Astrocyte (in vitro differentiated cells and primary cell): ENCODE data around the gene PEX16. TPM values are rescaled to one million over a fixed set of nuclear protein-coding genes. Genes with fewer than 3 reads are reported as not detected.
A peak's percentile ranks its signal among the peaks of the same experiment; 100 is the strongest.

Experiments
- DNase-seq: peaks from one replicate; pipeline ENCODE4 v3.0.0-alpha.2; 2010; ENCODE audit warnings: low read depth
- FAIRE-seq: peaks from 2 replicates; lab custom pipeline; 2011; peaks lifted over from hg19 to GRCh38; lab: Jason Lieb, UNC
- H2AFZ ChIP-seq: 2 replicates; pipeline ENCODE4 v1.6.0; 2012; ENCODE audit warnings: low read depth, low read length, inconsistent platforms
- H3K27ac ChIP-seq: 2 replicates; pipeline ENCODE4 v1.5.1; 2011; ENCODE audit warnings: low read depth, low read length, inconsistent platforms
- H3K27me3 ChIP-seq: 2 replicates; pipeline ENCODE4 v1.6.0; 2011; ENCODE audit warnings: low read length, inconsistent platforms; ENCODE audit not compliant: insufficient read depth
- H3K36me3 ChIP-seq: 2 replicates; pipeline ENCODE4 v1.5.1; 2011; ENCODE audit warnings: low read length, inconsistent platforms; ENCODE audit not compliant: insufficient read depth
- H3K4me1 ChIP-seq: 2 replicates; pipeline ENCODE4 v1.5.1; 2011; ENCODE audit warnings: low read length, inconsistent platforms; ENCODE audit not compliant: insufficient read depth
- H3K4me2 ChIP-seq: 2 replicates; pipeline ENCODE4 v1.6.0; 2012; ENCODE audit warnings: low read length, inconsistent platforms
- H3K4me3 ChIP-seq: 2 replicates; pipeline ENCODE4 v1.5.1; 2011; ENCODE audit warnings: low read depth, mild to moderate bottlenecking, low read length, inconsistent platforms; ENCODE audit not compliant: insufficient read depth
- H3K79me2 ChIP-seq: 2 replicates; pipeline ENCODE4 v1.6.0; 2012; ENCODE audit warnings: mild to moderate bottlenecking, low read length, inconsistent platforms; ENCODE audit not compliant: insufficient read depth
- H3K9ac ChIP-seq: 2 replicates; pipeline ENCODE4 v1.6.0; 2012; ENCODE audit warnings: mild to moderate bottlenecking, low read length, inconsistent platforms
- H3K9me3 ChIP-seq: 2 replicates; pipeline ENCODE4 v1.5.1; 2012; ENCODE audit warnings: low read depth, mild to moderate bottlenecking, low read length, inconsistent platforms; ENCODE audit not compliant: insufficient read depth
- H4K20me1 ChIP-seq: 2 replicates; pipeline ENCODE4 v1.6.0; 2012; ENCODE audit warnings: low read length, inconsistent platforms; ENCODE audit not compliant: insufficient read depth
- H3K27ac Mint-ChIP-seq: one replicate; pipeline ENCODE4 v1.8.0; 2021; ENCODE audit warnings: mild to moderate bottlenecking, mixed read lengths; ENCODE audit not compliant: unreplicated experiment
- H3K27me3 Mint-ChIP-seq: one replicate; pipeline ENCODE4 v1.8.0; 2021; ENCODE audit warnings: low read depth, mixed read lengths; ENCODE audit not compliant: unreplicated experiment
- H3K36me3 Mint-ChIP-seq: one replicate; pipeline ENCODE4 v1.8.0; 2021; ENCODE audit warnings: low read depth, mixed read lengths; ENCODE audit not compliant: unreplicated experiment
- H3K4me1 Mint-ChIP-seq: one replicate; pipeline ENCODE4 v1.8.0; 2021; ENCODE audit warnings: low read depth, mixed read lengths; ENCODE audit not compliant: unreplicated experiment
- H3K4me3 Mint-ChIP-seq: one replicate; pipeline ENCODE4 v1.8.0; 2021; ENCODE audit warnings: mild to moderate bottlenecking, moderate library complexity, mixed read lengths; ENCODE audit not compliant: unreplicated experiment
- H3K9me3 Mint-ChIP-seq: one replicate; pipeline ENCODE4 v1.8.0; 2021; ENCODE audit warnings: mild to moderate bottlenecking, mixed read lengths; ENCODE audit not compliant: unreplicated experiment
- CTCF ChIP-seq: IDR thresholded peaks from 2 replicates; pipeline ENCODE4 v1.5.1; 2011; ENCODE audit warnings: low read depth, mild to moderate bottlenecking, inconsistent platforms, low read length, moderate library complexity; ENCODE audit not compliant: insufficient read depth
- EZH2 ChIP-seq: IDR thresholded peaks from 2 replicates; pipeline ENCODE4 v1.6.1; 2012; ENCODE audit warnings: mild to moderate bottlenecking, low read length, inconsistent platforms; ENCODE audit not compliant: insufficient read depth
- total RNA-seq: library from RNA; stranded (reverse); gene quantifications from 2 replicates; pipeline ENCODE4 v1.2.1, GENCODE V29; 2021

The PEX16 gene
- total RNA-seq, 1 donor from 2014 or later, result 25.9 TPM

GRCh38 chr11:45922425-45923082, 4.9 kb upstream of the PEX16 start, which contains the start of gene LARGE2:
TSS of gene LARGE2 (plus strand) at chr11:45922656. CDS start at chr11:45922883, 227 bp downstream.
- FAIRE-seq (no peak), DNase-seq (no peak)
- no peak within 1 kb of the TSS for H2AFZ ChIP-seq

GRCh38 chr11:45921561-45922424, 4.1 kb upstream of the PEX16 start:
- H3K27ac ChIP-seq, result no peak overlapping the region
- H3K4me2 ChIP-seq, result peak overlapping the region; percentile 26
- no peaks in the 10 kb centered on the region for H4K20me1 ChIP-seq
- no peak overlapping the region for H2AFZ ChIP-seq
- H3K4me3 ChIP-seq, result no peak overlapping the region
- H3K9me3 ChIP-seq, result no peaks in the 10 kb centered on the region
- FAIRE-seq (no peak), DNase-seq (no peak)
- no peaks in the 10 kb centered on the region for H3K36me3 ChIP-seq
- no peaks in the 10 kb centered on the region for H3K36me3 Mint-ChIP-seq
- H3K4me1 ChIP-seq, result peaks cover 5% of the 10 kb centered on the region
- H3K4me3 Mint-ChIP-seq, result no peak overlapping the region
- H3K79me2 ChIP-seq, result peaks cover 9% of the 10 kb centered on the region
- peaks cover 31% of the 10 kb centered on the region for H3K27me3 Mint-ChIP-seq
- H3K4me1 Mint-ChIP-seq, result peaks cover 3% of the 10 kb centered on the region
- peaks cover 3% of the 10 kb centered on the region for H3K9me3 Mint-ChIP-seq
- TF ChIP-seq CTCF, result no peak
- TF ChIP-seq EZH2, result no peak
- H3K27me3 ChIP-seq, result peaks cover 30% of the 10 kb centered on the region
- peak overlapping the region; percentile 48 for H3K27ac Mint-ChIP-seq
- no peak overlapping the region for H3K9ac ChIP-seq

More at GRCh38 chr11:45922425-45923082, 4.9 kb upstream of the PEX16 start, which contains the start of gene LARGE2:
- peak within 1 kb of the TSS; percentile 48 for H3K27ac Mint-ChIP-seq
- Histone ChIP-seq H3K27me3 (peaks cover 30% of the 10 kb centered on the region), H3K4me1 (no peaks in the 10 kb centered on the region), H4K20me1 (no peaks in the 10 kb centered on the region), H3K4me2 (peak within 1 kb of the TSS; percentile 26), H3K9me3 (no peaks in the 10 kb centered on the region), H3K36me3 (no peaks in the 10 kb centered on the region), H3K79me2 (peaks cover 1% of the 10 kb centered on the region), H3K9ac (no peak within 1 kb of the TSS), H3K4me3 (no peak within 1 kb of the TSS), H3K27ac (no peak within 1 kb of the TSS)
- H3K36me3 Mint-ChIP-seq, result no peaks in the 10 kb centered on the region
- H3K4me1 Mint-ChIP-seq, result no peaks in the 10 kb centered on the region
- H3K27me3 Mint-ChIP-seq, result peaks cover 31% of the 10 kb centered on the region
- peaks cover 3% of the 10 kb centered on the region for H3K9me3 Mint-ChIP-seq
- peak; percentile 99 for TF ChIP-seq EZH2
- no peak for TF ChIP-seq CTCF
- H3K4me3 Mint-ChIP-seq, result no peak within 1 kb of the TSS
